NCI-H526 treated with DMSO at 0.1 percent for 48 hours (cell line): ENCODE results near the gene CLDN34.
A peak's percentile ranks its signal among the peaks of the same experiment; 100 is the strongest.

Experiments used
- DNase-seq: peaks from one replicate; lab custom pipeline; 2025; lab: John Stamatoyannopoulos, UW

The CLDN34 gene

GRCh38 chrX:9980927-9981326 lies 13.8 kb downstream of the CLDN34 start:
- no peak for DNase-seq

- DNase-seq = no peak
Measured at GRCh38 chrX:9983441-9983840, 16.3 kb downstream of the CLDN34 start.

GRCh38 chrX:9983846-9984245 lies 16.7 kb downstream of the CLDN34 start:
- no peak for DNase-seq

- no peak for DNase-seq
Measured at GRCh38 chrX:9988762-9989161, 21.6 kb downstream of the CLDN34 start.

- DNase-seq = no peak
Measured at GRCh38 chrX:9992061-9992460, 24.9 kb downstream of the CLDN34 start.

GRCh38 chrX:9992724-9993123 lies 25.6 kb downstream of the CLDN34 start:
- DNase-seq = no peak

- peak; percentile 74 for DNase-seq
Measured at GRCh38 chrX:9995855-9996339, 28.7 kb downstream of the CLDN34 start.

GRCh38 chrX:9997041-9997440 lies 29.9 kb downstream of the CLDN34 start:
- no peak for DNase-seq

GRCh38 chrX:9997524-9997923 lies 30.4 kb downstream of the CLDN34 start:
- no peak for DNase-seq

- no peak for DNase-seq
Measured at GRCh38 chrX:10001496-10001895, 34.3 kb downstream of the CLDN34 start.

GRCh38 chrX:10004832-10005475 lies 37.8 kb downstream of the CLDN34 start:
- DNase-seq = no peak

- DNase-seq = no peak
Measured at GRCh38 chrX:10006086-10006485, 38.9 kb downstream of the CLDN34 start.

- DNase-seq = no peak
Measured at GRCh38 chrX:10006770-10007169, 39.6 kb downstream of the CLDN34 start.

GRCh38 chrX:10007621-10008020 lies 40.5 kb downstream of the CLDN34 start:
- no peak for DNase-seq

GRCh38 chrX:10008483-10009056 lies 41.4 kb downstream of the CLDN34 start:
- DNase-seq = no peak

GRCh38 chrX:10009741-10010140 lies 42.6 kb downstream of the CLDN34 start:
- DNase-seq = no peak

- peak; percentile 7 for DNase-seq
Measured at GRCh38 chrX:10010686-10011085, 43.5 kb downstream of the CLDN34 start.

- no peak for DNase-seq
Measured at GRCh38 chrX:10011261-10011931, 44.2 kb downstream of the CLDN34 start.

GRCh38 chrX:10011991-10012390 lies 44.8 kb downstream of the CLDN34 start:
- no peak for DNase-seq

GRCh38 chrX:10014462-10015354 lies 47.5 kb downstream of the CLDN34 start:
- peak; percentile 72 for DNase-seq

GRCh38 chrX:10015355-10015722 lies 48.2 kb downstream of the CLDN34 start:
- DNase-seq = no peak

GRCh38 chrX:10015723-10016518 lies 48.8 kb downstream of the CLDN34 start:
- no peak for DNase-seq
